Measurements from ENCODE around the gene SH2D5.
A peak's percentile ranks its signal among the peaks of the same experiment; 100 is the strongest.

The SH2D5 gene

DNA sequence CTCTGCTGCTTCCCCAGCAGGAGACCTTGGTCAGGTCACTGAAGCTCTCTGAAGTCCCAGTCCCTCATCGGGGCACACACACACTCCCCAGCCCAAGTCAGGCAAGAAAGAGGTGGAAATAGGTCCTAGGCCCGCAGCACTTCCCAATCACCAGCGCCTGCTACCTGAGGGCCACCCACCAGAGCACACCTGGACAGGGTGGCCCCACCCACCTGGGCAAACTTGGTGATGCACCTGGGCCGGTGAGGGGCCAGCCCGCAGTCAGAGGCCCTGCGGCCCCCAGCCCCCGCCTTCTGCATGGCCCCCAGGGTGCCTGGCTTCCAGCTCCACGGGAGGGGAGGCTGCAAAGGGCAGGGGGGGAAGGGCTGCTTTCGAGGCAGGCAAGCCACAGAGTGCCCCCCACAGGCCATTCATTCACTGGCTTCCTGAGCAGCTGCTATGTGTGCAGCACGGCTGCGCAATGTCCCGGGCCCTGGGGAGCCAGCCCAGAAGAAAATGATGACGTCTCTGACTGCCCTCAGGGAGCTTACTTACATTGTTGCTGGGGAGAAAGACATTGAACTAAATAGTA is 4.7 kb downstream of the SH2D5 start:
- TF ChIP-seq CTCF (conservative IDR thresholded peaks at IDR 0.05) = 0 out of 2 replicates have a peak, but pooled peaks have one; percentile 14
- H3K27ac ChIP-seq = no peak overlapping the region

- H3K27ac ChIP-seq = no peak overlapping the region
- no peak for TF ChIP-seq CTCF (conservative IDR thresholded peaks at IDR 0.05)
These were observed 5.4 kb downstream of the SH2D5 start for GRCh38 chr1:20726932-20727745.

GRCh38 chr1:20726118-20726911 is 6.2 kb downstream of the SH2D5 start:
- no peak for TF ChIP-seq CTCF (conservative IDR thresholded peaks at IDR 0.05)
- H3K27ac ChIP-seq = no peak overlapping the region

DNA sequence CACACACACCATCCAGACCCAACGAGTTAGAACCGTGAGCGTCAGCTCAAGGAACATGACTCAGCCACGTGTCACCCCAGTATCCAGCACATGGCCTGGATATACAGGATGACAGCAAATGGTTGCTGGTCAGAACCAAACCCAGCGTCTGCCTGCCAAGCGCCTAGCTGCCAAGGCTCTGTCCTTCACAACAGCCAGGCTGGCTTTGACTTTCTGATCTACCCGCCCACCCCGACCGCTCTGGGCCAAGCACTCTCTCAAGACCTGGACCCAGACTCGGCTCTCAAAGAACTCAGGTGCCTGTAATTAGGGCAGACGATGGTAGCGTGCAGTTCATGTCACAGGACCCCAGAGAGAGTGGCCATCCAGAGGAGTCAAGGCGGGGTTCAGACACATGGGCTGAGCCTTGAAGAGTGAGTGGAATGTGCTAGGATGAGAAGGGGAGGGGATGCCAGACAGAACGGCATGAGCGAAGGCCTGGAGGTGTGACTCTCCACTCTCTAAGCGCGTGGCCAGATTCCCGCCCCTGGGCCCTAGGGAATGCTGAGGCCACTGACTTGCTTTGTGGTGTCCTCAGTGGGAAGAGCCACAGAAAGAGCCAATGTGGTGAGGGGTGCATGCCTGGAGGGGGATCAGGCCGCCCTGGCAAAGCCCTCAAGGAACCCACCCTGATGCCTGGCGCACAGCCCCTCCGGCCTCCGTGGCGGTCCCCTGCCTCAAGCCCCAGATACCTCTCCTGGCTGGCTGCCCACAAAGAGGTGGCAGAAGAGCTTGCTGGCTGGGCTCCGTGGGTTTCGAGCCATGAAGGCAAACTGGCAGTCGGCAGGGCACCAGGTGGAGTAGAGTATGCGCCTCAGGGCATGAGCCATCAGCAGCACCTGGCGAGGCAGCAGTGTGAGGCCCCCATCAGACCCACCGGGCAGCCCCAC is 7.0 kb downstream of the SH2D5 start:
- H3K27ac ChIP-seq = no peak overlapping the region
- no peak for TF ChIP-seq CTCF (conservative IDR thresholded peaks at IDR 0.05)

DNA sequence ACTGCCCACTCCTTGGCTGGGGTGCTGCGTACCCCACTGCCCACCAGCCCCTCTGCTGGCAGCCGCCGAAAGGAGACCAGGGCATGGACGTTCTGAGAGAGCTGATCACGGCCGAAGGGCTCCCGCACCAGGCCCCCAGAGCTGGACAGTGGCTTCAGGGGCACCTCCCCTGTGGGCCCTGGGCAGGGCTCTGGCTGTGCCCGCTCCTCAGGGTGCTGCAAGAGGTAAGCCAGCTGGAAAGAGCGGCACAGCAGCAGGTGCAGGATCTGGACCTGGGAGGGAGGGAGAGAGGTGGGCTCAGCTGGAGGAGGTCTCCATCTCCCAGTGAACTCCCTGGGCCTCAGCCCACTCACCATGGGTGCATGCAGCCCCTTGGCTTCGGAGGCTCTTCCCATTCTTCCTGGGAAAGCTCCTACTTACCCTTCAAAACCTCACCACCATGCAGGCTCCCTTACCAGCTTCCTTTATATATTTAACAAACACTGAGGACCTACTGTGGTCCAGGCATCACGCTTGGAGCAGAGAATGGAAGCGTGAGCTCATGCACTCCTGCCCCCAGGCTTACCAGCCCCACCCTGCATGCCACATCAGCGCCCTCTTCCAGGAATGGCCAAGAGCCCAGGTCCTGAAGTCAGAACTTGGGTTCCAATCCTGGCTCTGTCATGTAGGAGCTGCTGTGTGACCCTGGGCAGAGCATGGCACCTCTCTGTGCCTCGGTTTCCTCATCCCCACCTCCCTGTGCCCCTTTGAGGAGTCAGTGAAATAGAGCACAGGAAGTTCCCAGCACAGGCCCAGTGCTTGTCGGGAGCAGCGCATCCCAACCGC is 7.9 kb downstream of the SH2D5 start:
- TF ChIP-seq CTCF (conservative IDR thresholded peaks at IDR 0.05) = no peak
- H3K27ac ChIP-seq = no peak overlapping the region

GRCh38 chr1:20723537-20724363 is 8.8 kb downstream of the SH2D5 start:
- no peak overlapping the region for H3K27ac ChIP-seq
- no peak for TF ChIP-seq CTCF (conservative IDR thresholded peaks at IDR 0.05)
